H9 (cell line): ENCODE results near the gene NAA10. TPM values are rescaled to one million over a fixed set of nuclear protein-coding genes. Genes with fewer than 3 reads are reported as not detected.
A peak's percentile ranks its signal among the peaks of the same experiment; 100 is the strongest.

ENCODE experiments used
- DNase-seq: peaks from one replicate; pipeline ENCODE4 v3.0.0-alpha.2; 2017
- H2AFZ ChIP-seq: one replicate; pipeline ENCODE4 v1.6.1; 2013; ENCODE audit warnings: mild to moderate bottlenecking, low read length, control low read depth, moderate library complexity
- H2AK5ac ChIP-seq: 2 replicates; pipeline ENCODE4 v1.6.1; 2013; ENCODE audit warnings: low read length, control low read depth, mixed read lengths; ENCODE audit not compliant: insufficient read length
- H2BK120ac ChIP-seq: one replicate; pipeline ENCODE4 v1.6.1; 2013; ENCODE audit warnings: low read depth, mild to moderate bottlenecking, low read length, control low read depth, inconsistent platforms; ENCODE audit not compliant: poor library complexity, severe bottlenecking
- H2BK12ac ChIP-seq: 2 replicates; pipeline ENCODE4 v1.6.1; 2013; ENCODE audit warnings: low read length, control low read depth, mixed read lengths, low read depth; ENCODE audit not compliant: insufficient read length
- H2BK15ac ChIP-seq: 2 replicates; pipeline ENCODE4 v1.6.1; 2013; ENCODE audit warnings: low read depth, low read length, control low read depth
- H2BK20ac ChIP-seq: one replicate; pipeline ENCODE4 v1.6.1; 2013; ENCODE audit warnings: low read depth, mild to moderate bottlenecking, low read length, control low read depth, inconsistent platforms; ENCODE audit not compliant: poor library complexity, severe bottlenecking
- H2BK5ac ChIP-seq: 2 replicates; pipeline ENCODE4 v1.6.1; 2013; ENCODE audit warnings: low read length, control low read depth, mixed read lengths; ENCODE audit not compliant: insufficient read length
- H3K14ac ChIP-seq: 2 replicates; pipeline ENCODE4 v1.6.1; 2013; ENCODE audit warnings: low read length, control low read depth; ENCODE audit not compliant: insufficient read depth
- H3K18ac ChIP-seq: 2 replicates; pipeline ENCODE4 v1.6.1; 2013; ENCODE audit warnings: low read depth, mild to moderate bottlenecking, mixed read lengths, low read length, control low read depth; ENCODE audit not compliant: insufficient read length
- H3K23ac ChIP-seq: 2 replicates; pipeline ENCODE4 v1.6.1; 2013; ENCODE audit warnings: low read length, control low read depth, mixed read lengths, low read depth; ENCODE audit not compliant: insufficient read length
- H3K23me2 ChIP-seq: 2 replicates; pipeline ENCODE4 v1.6.1; 2013; ENCODE audit warnings: low read depth, mild to moderate bottlenecking, mixed read lengths, low read length, control low read depth; ENCODE audit not compliant: insufficient read length, poor library complexity, severe bottlenecking
- H3K27ac ChIP-seq: 2 replicates; pipeline ENCODE4 v1.5.1; 2013; ENCODE audit warnings: low read length, control low read depth, mixed read lengths, low read depth; ENCODE audit not compliant: insufficient read length
- H3K27me3 ChIP-seq: 2 replicates; pipeline ENCODE4 v1.6.1; 2013; ENCODE audit warnings: low read length, control low read depth, inconsistent platforms; ENCODE audit not compliant: insufficient read depth
- H3K4ac ChIP-seq: 2 replicates; pipeline ENCODE4 v1.6.1; 2013; ENCODE audit warnings: low read depth, mild to moderate bottlenecking, control low read depth, inconsistent platforms, low read length, moderate library complexity
- H3K4me1 ChIP-seq: 2 replicates; pipeline ENCODE4 v1.6.1; 2013; ENCODE audit warnings: low read length, control low read depth, inconsistent platforms; ENCODE audit not compliant: insufficient read depth
- H3K4me2 ChIP-seq: 2 replicates; pipeline ENCODE4 v1.6.1; 2013; ENCODE audit warnings: low read length, control low read depth, mixed read lengths; ENCODE audit not compliant: insufficient read length, insufficient read depth
- H3K56ac ChIP-seq: 2 replicates; pipeline ENCODE4 v1.6.1; 2013; ENCODE audit warnings: low read depth, mild to moderate bottlenecking, mixed read lengths, low read length, control low read depth; ENCODE audit not compliant: insufficient read length
- H3K79me1 ChIP-seq: 2 replicates; pipeline ENCODE4 v1.6.1; 2013; ENCODE audit warnings: low read depth, mild to moderate bottlenecking, moderate library complexity, low read length, control low read depth, inconsistent platforms; ENCODE audit not compliant: insufficient read depth, poor library complexity, severe bottlenecking
- H3K79me2 ChIP-seq: 2 replicates; pipeline ENCODE4 v1.6.1; 2013; ENCODE audit warnings: low read length, control low read depth, inconsistent platforms; ENCODE audit not compliant: insufficient read depth
- H3K9ac ChIP-seq: 2 replicates; pipeline ENCODE4 v1.6.1; 2013; ENCODE audit warnings: low read length, control low read depth, mixed read lengths; ENCODE audit not compliant: insufficient read length; ENCODE audit errors: extremely low read depth
- H3K9me3 ChIP-seq: one replicate; pipeline ENCODE4 v1.6.1; 2013; ENCODE audit warnings: low read depth, low read length, inconsistent platforms; ENCODE audit not compliant: control insufficient read depth
- H3T11ph ChIP-seq: one replicate; pipeline ENCODE4 v1.6.1; 2013; ENCODE audit warnings: mild to moderate bottlenecking, low read length, control low read depth, inconsistent platforms
- H4K20me1 ChIP-seq: one replicate; pipeline ENCODE4 v1.6.1; 2013; ENCODE audit not compliant: control insufficient read depth, insufficient read length, insufficient read depth
- H4K5ac ChIP-seq: 2 replicates; pipeline ENCODE4 v1.6.1; 2013; ENCODE audit warnings: low read depth, mild to moderate bottlenecking, mixed read lengths, low read length, control low read depth; ENCODE audit not compliant: insufficient read length
- H4K8ac ChIP-seq: replicated peaks from 2 replicates; pipeline ENCODE4 v1.6.1; 2013; ENCODE audit warnings: low read length, control low read depth, mixed read lengths, low read depth; ENCODE audit not compliant: insufficient read length
- H4K91ac ChIP-seq: 2 replicates; pipeline ENCODE4 v1.6.1; 2013; ENCODE audit warnings: low read depth, mild to moderate bottlenecking, moderate library complexity, mixed read lengths, low read length, control low read depth; ENCODE audit not compliant: insufficient read length
- H3K27ac Mint-ChIP-seq, 3 experiments: 2 replicates in 2 of 3; 3 replicates in 1 of 3; pipeline ENCODE4 v1.8.0; 2020 to 2021; ENCODE audit warnings: mixed read lengths in 3 of 3, mild to moderate bottlenecking in 1 of 3, moderate library complexity in 1 of 3
- H3K27me3 Mint-ChIP-seq: 2 replicates; pipeline ENCODE4 v1.8.0; 2021; ENCODE audit warnings: low read depth, mild to moderate bottlenecking, moderate library complexity, mixed read lengths
- H3K36me3 Mint-ChIP-seq, 3 experiments: 2 replicates in 2 of 3; 3 replicates in 1 of 3; pipeline ENCODE4 v1.8.0; 2020 to 2021; ENCODE audit warnings: low read depth in 3 of 3, mixed read lengths in 3 of 3; ENCODE audit not compliant: insufficient read depth in 1 of 3
- H3K4me1 Mint-ChIP-seq, 2 experiments: 2 replicates each; pipeline ENCODE4 v1.8.0; 2020; ENCODE audit warnings: mixed read lengths in 2 of 2
- H3K4me3 Mint-ChIP-seq, 2 experiments: 2 replicates in 1 of 2; 3 replicates in 1 of 2; pipeline ENCODE4 v1.8.0; 2020 to 2021; ENCODE audit warnings: mild to moderate bottlenecking in 2 of 2, mixed read lengths in 2 of 2, moderate library complexity in 1 of 2
- H3K9me3 Mint-ChIP-seq, 2 experiments: 2 replicates in 1 of 2; 3 replicates in 1 of 2; pipeline ENCODE4 v1.8.0; 2020; ENCODE audit warnings: mild to moderate bottlenecking in 2 of 2, mixed read lengths in 2 of 2, moderate library complexity in 1 of 2
- WGBS: extraction: QIAGEN DNeasy Blood & Tissue Kit; methylation state at CpG from one replicate; pipeline ENCODE4 v1.1.7; 2013; ENCODE audit warnings: missing lambda C conversion rate, low lambda C conversion rate, mixed read lengths; ENCODE audit not compliant: insufficient read length; ENCODE audit errors: extremely low coverage; 5-methylcytosine and 5-hydroxymethylcytosine counted together
- total RNA-seq: library from RNA; stranded (reverse); gene quantifications from 2 replicates; pipeline ENCODE4 v1.2.1, GENCODE V29; 2021
- TF ChIP-seq, protein P1 (sequence below): fragments of 200-600 bp; sonication (generic); conservative IDR thresholded peaks from 3 replicates; pipeline ENCODE4 v1.8.0; 2021; ENCODE audit warnings: antibody characterized with exemption, mild to moderate bottlenecking

Gene NAA10
- total RNA-seq, 1 experiment from 2014 or later, result 101 TPM

DNA sequence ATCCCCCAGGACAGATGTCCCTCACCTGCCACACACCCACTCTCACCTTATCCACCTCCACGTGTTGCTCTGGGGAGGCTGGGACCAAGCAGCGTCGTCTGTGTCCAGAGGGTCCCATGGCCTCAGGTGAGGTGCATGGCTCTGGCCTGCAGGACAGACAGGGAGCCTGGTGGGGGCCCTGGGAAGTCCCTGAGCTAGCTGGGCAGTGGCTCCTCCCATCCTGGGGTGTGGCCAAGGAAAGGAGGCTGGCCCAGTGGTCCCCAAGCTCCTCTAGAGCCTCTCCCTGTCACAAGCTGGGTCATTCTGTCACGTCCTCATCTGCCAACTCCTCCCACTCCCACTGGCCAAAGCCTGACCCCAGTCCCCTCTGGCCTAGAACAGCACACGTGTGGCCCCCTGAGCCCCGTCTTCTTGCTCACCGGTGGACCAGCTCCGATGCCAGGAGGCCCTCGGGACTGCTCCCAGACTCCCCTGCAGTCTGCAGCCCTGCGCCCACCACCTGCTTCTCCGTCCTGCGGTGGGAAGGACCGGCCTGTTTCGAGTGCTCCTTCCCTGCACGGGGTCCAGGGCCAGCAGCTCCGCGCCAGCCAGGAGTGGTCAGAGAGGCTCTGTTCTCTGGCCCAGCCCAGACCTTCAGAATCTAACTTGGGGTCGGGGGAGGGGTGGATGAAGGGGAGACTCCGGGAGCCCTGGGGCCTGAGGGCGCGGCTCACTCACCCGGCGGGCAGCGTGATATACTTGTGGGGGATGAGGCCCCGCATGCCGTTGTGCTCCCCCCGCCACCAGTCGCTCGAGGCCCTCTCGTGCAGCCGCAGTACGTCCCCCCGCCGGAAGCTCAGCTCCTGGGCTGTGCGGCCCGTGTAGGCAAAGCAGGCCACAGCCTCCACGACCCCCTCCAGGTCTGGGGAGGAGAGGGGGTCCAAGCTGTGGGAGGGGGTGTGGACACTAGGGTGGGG, 25.5 kb downstream of the NAA10 start:
- Histone ChIP-seq H4K91ac (no peak overlapping the region), H2BK5ac (no peak overlapping the region), H3K9me3 (peaks cover 5% of the 10 kb centered on the region), H3K23me2 (no peaks in the 10 kb centered on the region), H2BK15ac (no peak overlapping the region), H3K4me1 (no peaks in the 10 kb centered on the region), H4K8ac (no peak overlapping the region), H3K56ac (no peak overlapping the region), H3K9ac (no peak overlapping the region), H3K18ac (no peak overlapping the region), H3K27ac (no peak overlapping the region), H2BK12ac (no peak overlapping the region), H2BK120ac (no peak overlapping the region), H3K23ac (no peak overlapping the region), H3K14ac (no peak overlapping the region), H3K79me2 (no peaks in the 10 kb centered on the region), H2AK5ac (no peak overlapping the region), H3K27me3 (no peaks in the 10 kb centered on the region), H4K20me1 (no peaks in the 10 kb centered on the region), H2AFZ (no peak overlapping the region), H3K4me2 (no peak overlapping the region), H3K4ac (no peak overlapping the region), H3K79me1 (no peaks in the 10 kb centered on the region), H3T11ph (no peak overlapping the region), H2BK20ac (no peak overlapping the region), H4K5ac (no peak overlapping the region)
- TF ChIP-seq, protein P1, sequence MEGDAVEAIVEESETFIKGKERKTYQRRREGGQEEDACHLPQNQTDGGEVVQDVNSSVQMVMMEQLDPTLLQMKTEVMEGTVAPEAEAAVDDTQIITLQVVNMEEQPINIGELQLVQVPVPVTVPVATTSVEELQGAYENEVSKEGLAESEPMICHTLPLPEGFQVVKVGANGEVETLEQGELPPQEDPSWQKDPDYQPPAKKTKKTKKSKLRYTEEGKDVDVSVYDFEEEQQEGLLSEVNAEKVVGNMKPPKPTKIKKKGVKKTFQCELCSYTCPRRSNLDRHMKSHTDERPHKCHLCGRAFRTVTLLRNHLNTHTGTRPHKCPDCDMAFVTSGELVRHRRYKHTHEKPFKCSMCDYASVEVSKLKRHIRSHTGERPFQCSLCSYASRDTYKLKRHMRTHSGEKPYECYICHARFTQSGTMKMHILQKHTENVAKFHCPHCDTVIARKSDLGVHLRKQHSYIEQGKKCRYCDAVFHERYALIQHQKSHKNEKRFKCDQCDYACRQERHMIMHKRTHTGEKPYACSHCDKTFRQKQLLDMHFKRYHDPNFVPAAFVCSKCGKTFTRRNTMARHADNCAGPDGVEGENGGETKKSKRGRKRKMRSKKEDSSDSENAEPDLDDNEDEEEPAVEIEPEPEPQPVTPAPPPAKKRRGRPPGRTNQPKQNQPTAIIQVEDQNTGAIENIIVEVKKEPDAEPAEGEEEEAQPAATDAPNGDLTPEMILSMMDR, result no peak
- H3K27me3 Mint-ChIP-seq, result no peaks in the 10 kb centered on the region
- H3K9me3 Mint-ChIP-seq, result peaks cover 49 to 63% of the 10 kb centered on the region in 2 experiments
- peaks cover 0 to 3% of the 10 kb centered on the region in 2 experiments; a peak in 1 of 4 replicates for H3K4me1 Mint-ChIP-seq
- no peak overlapping the region for H3K4me3 Mint-ChIP-seq
- peak; percentile 62 for DNase-seq
- no peak overlapping the region for H3K27ac Mint-ChIP-seq
- H3K36me3 Mint-ChIP-seq, result peaks cover 3 to 32% (median 12%) of the 10 kb centered on the region in 3 experiments; a peak in 5 of 7 replicates
- no CpG with 5 or more reads among the region's 37 CpGs for WGBS
